Endothelial cell of umbilical vein (primary cell): ENCODE results near the gene PTPRK. TPM values are rescaled to one million over a fixed set of nuclear protein-coding genes. Genes with fewer than 3 reads are reported as not detected.

ENCODE experiments used
- BruUV-seq: library from RNA; stranded (reverse); fragments of 400-500 nt; replicated peaks from 2 replicates; lab custom pipeline; 2021; lab: Mats Ljungman, UMichigan
- CTCF ChIA-PET: fragments of 300-600, 350-600 bp; sonication (Branson Sonifier 250); formaldehyde crosslinking; loops from one replicate; lab custom pipeline; 2021; ENCODE audit warnings: antibody characterized with exemption, inconsistent platforms; lab: Charles Lee
- POLR2A ChIA-PET: fragments of 300-600, 350-600 bp; sonication (Branson Sonifier 250); formaldehyde crosslinking; loops from one replicate; lab custom pipeline; 2021; ENCODE audit warnings: antibody characterized with exemption, inconsistent platforms; lab: Charles Lee
- DNase-seq: peaks from one replicate; pipeline ENCODE4 v3.0.0-alpha.2; 2011; ENCODE audit warnings: low read depth, low spot score
- FAIRE-seq: peaks from 2 replicates; lab custom pipeline; 2011; peaks lifted over from hg19 to GRCh38; lab: Jason Lieb, UNC
- H2AFZ ChIP-seq: 2 replicates; pipeline ENCODE4 v1.6.0; 2012; ENCODE audit warnings: low read depth, low read length, control low read depth, inconsistent platforms
- H3K27ac ChIP-seq: 2 replicates; pipeline ENCODE4 v1.5.1; 2011; ENCODE audit warnings: low read depth, mild to moderate bottlenecking, control low read depth, low read length, moderate library complexity; ENCODE audit not compliant: insufficient read depth
- H3K27me3 ChIP-seq, 2 experiments: 2 replicates each; pipeline versions ENCODE4 v1.6.0 to v1.6.1; 2011; ENCODE audit warnings: low read length in 2 of 2, mixed read lengths in 1 of 2; ENCODE audit not compliant: control insufficient read depth in 2 of 2, insufficient read depth in 2 of 2
- H3K36me3 ChIP-seq, 2 experiments: 2 replicates in 1 of 2; 3 replicates in 1 of 2; pipeline ENCODE4 v1.5.1; 2011; ENCODE audit warnings: low read length in 2 of 2, mild to moderate bottlenecking in 1 of 2, moderate library complexity in 1 of 2; ENCODE audit not compliant: control insufficient read depth in 2 of 2, insufficient read depth in 2 of 2; ENCODE audit errors: extremely low read depth in 1 of 2
- H3K4me1 ChIP-seq: 3 replicates; pipeline ENCODE4 v1.5.1; 2011; ENCODE audit warnings: mild to moderate bottlenecking, low read length; ENCODE audit not compliant: control insufficient read depth, insufficient read depth; ENCODE audit errors: extremely low read depth
- H3K4me2 ChIP-seq: 2 replicates; pipeline ENCODE4 v1.6.1; 2011; ENCODE audit warnings: low read length, control low read depth, mixed read lengths; ENCODE audit not compliant: insufficient read depth
- H3K4me3 ChIP-seq, 3 experiments: fragments of 200-600 bp in 1 of 3; sonication (generic), shearing (Covaris generic) in 1 of 3; replicated peaks in 1 of 3; 2 replicates each; pipeline ENCODE4 v1.5.1; 2011 to 2016; ENCODE audit warnings: control low read depth in 3 of 3, low read length in 3 of 3, mild to moderate bottlenecking in 2 of 3, inconsistent platforms in 1 of 3, low read depth in 1 of 3, moderate library complexity in 1 of 3; ENCODE audit not compliant: insufficient read depth in 1 of 3
- H3K79me2 ChIP-seq: 2 replicates; pipeline ENCODE4 v1.6.0; 2012; ENCODE audit warnings: low read length, inconsistent platforms; ENCODE audit not compliant: control insufficient read depth, insufficient read depth
- H3K9ac ChIP-seq: replicated peaks from 2 replicates; pipeline ENCODE3; 2011; ENCODE audit warnings: low read length, control low read depth; ENCODE audit not compliant: insufficient read depth; ENCODE audit errors: extremely low read depth
- H3K9me1 ChIP-seq: replicated peaks from 3 replicates; pipeline ENCODE4 v1.6.0; 2011; ENCODE audit warnings: mild to moderate bottlenecking, low read length; ENCODE audit not compliant: control insufficient read depth, insufficient read depth; ENCODE audit errors: extremely low read depth
- H3K9me3 ChIP-seq: replicated peaks from 2 replicates; pipeline ENCODE4 v1.5.1; 2012; ENCODE audit warnings: low read length, inconsistent platforms; ENCODE audit not compliant: control insufficient read depth, insufficient read depth
- H4K20me1 ChIP-seq: replicated peaks from 2 replicates; pipeline ENCODE3; 2011; ENCODE audit warnings: mild to moderate bottlenecking, low read length; ENCODE audit not compliant: control insufficient read depth, insufficient read depth; ENCODE audit errors: extremely low read depth
- EZH2 ChIP-seq: IDR thresholded peaks from 2 replicates; pipeline ENCODE4 v1.6.1; 2012; ENCODE audit warnings: borderline replicate concordance, low read depth, mild to moderate bottlenecking, moderate library complexity, low read length, inconsistent platforms; ENCODE audit not compliant: severe bottlenecking
- FOS ChIP-seq: IDR thresholded peaks from 2 replicates; pipeline ENCODE4 v1.6.1; 2011; ENCODE audit warnings: mild to moderate bottlenecking, low read length, moderate library complexity, borderline replicate concordance; ENCODE audit not compliant: insufficient read depth
- GATA2 ChIP-seq: IDR thresholded peaks from 2 replicates; pipeline ENCODE4 v1.7.0; 2011; ENCODE audit warnings: low read depth, mild to moderate bottlenecking, moderate library complexity, mixed read lengths, low read length; ENCODE audit not compliant: insufficient read length, insufficient read depth
- JUN ChIP-seq: IDR thresholded peaks from 2 replicates; pipeline ENCODE4 v1.6.1; 2011; ENCODE audit warnings: borderline replicate concordance, low read depth; ENCODE audit not compliant: insufficient read length, insufficient read depth
- MAX ChIP-seq: IDR thresholded peaks from 2 replicates; pipeline ENCODE4 v1.6.1; 2011; ENCODE audit not compliant: insufficient read depth, insufficient read length
- MYC ChIP-seq: IDR thresholded peaks from one replicate; pipeline ENCODE4 v1.6.1; 2011; ENCODE audit warnings: mild to moderate bottlenecking, low read depth, low read length
- POLR2A ChIP-seq: IDR thresholded peaks from 2 replicates; pipeline ENCODE4 v1.6.1; 2012; ENCODE audit warnings: low read depth, mild to moderate bottlenecking, control low read depth, low read length
- POLR2AphosphoS5 ChIP-seq: IDR thresholded peaks from 2 replicates; pipeline ENCODE4 v1.6.1; 2012; ENCODE audit warnings: low read depth, mild to moderate bottlenecking, control low read depth, low read length, moderate library complexity; ENCODE audit not compliant: insufficient read depth
- dilution Hi-C: fragments of 300-500 bp; cut with MboI; formaldehyde crosslinking; loops from one replicate; pipeline ENCODE4 v1.15.0; 2019; ENCODE audit warnings: low sequenced_read_pairs; ENCODE audit not compliant: extremely low pct_ligation_motif_present
- intact Hi-C: fragments of 100-400 bp; cut with micrococcal nuclease; formaldehyde crosslinking; loops from one replicate; pipeline ENCODE4 v1.10.0; 2022
- polyA plus RNA-seq, 4 experiments: library from polyadenylated mRNA; depleted of rRNA in 3 of 4; stranded (reverse) in 3 of 4; unstranded in 1 of 4; fragments of >200 nt; gene quantifications; 2 replicates each; pipeline versions ENCODE4 v1.2.1 to v1.2.3, GENCODE V29; 2011 to 2012; ENCODE audit warnings: missing spikeins in 1 of 4
- total RNA-seq: library from RNA; stranded (reverse); gene quantifications from 2 replicates; pipeline ENCODE4 v1.2.3, GENCODE V29; 2021
- TF ChIP-seq, protein P1 (sequence below), 2 donors: IDR thresholded peaks; 1 replicate in 1 of 2; 2 replicates in 1 of 2; pipeline ENCODE4 v1.5.1; 2011; ENCODE audit warnings: low read length in 2 of 2, mild to moderate bottlenecking in 2 of 2, moderate library complexity in 2 of 2, control low read depth in 1 of 2, inconsistent platforms in 1 of 2, low read depth in 1 of 2; ENCODE audit not compliant: insufficient read depth in 1 of 2; ENCODE audit errors: extremely low read depth in 1 of 2

Gene PTPRK
- total and polyA plus RNA-seq, 2 donors (not counting 3 experiments of a cell fraction or from before 2014, with no cell fraction given): 15.2 to 74.0 TPM

DNA sequence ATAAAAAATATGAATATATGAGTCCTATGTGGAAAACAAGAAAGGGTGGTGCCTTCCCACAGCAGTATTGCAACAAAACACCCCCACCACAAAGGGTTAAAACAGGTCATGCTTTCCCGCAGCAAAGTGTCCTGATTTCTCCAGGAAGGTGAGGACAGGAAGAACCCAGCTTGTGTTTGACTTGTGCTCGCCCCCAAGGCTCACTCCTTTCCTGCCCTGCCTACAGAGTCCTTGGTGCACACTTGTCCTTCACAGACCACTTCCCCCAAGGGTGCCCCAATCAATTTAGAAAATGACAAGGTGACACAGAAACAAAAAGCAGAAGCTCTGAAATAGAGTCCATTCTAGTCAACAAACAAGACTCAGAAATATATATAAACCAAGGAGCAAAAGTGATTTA, 237.4 kb downstream of the PTPRK start:
- H3K4me2 ChIP-seq: no peak overlapping the region
- FAIRE-seq (no peak), DNase-seq (no peak)
- no peaks in the 10 kb centered on the region for H4K20me1 ChIP-seq
- TF ChIP-seq, protein P1, sequence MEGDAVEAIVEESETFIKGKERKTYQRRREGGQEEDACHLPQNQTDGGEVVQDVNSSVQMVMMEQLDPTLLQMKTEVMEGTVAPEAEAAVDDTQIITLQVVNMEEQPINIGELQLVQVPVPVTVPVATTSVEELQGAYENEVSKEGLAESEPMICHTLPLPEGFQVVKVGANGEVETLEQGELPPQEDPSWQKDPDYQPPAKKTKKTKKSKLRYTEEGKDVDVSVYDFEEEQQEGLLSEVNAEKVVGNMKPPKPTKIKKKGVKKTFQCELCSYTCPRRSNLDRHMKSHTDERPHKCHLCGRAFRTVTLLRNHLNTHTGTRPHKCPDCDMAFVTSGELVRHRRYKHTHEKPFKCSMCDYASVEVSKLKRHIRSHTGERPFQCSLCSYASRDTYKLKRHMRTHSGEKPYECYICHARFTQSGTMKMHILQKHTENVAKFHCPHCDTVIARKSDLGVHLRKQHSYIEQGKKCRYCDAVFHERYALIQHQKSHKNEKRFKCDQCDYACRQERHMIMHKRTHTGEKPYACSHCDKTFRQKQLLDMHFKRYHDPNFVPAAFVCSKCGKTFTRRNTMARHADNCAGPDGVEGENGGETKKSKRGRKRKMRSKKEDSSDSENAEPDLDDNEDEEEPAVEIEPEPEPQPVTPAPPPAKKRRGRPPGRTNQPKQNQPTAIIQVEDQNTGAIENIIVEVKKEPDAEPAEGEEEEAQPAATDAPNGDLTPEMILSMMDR (IDR thresholded peaks at IDR 0.05; ENCODE audit: extremely low read depth in 1 of 2, insufficient read depth in 1 of 2, low read depth in 1 of 2, low read length in 2 of 2): no peak
- TF ChIP-seq POLR2A: no peak
- TF ChIP-seq EZH2: no peak
- no peak for TF ChIP-seq JUN
- TF ChIP-seq POLR2AphosphoS5: no peak
- no peak for TF ChIP-seq FOS
- TF ChIP-seq GATA2: no peak
- no peak for TF ChIP-seq MYC
- TF ChIP-seq MAX: no peak
- intact Hi-C loops (no loop called here), dilution Hi-C loops (no loop called here)
- no peaks in the 10 kb centered on the region for H3K79me2 ChIP-seq
- no peak overlapping the region for H3K4me3 ChIP-seq
- ChIA-PET POLR2A (interaction anchor here (0.6 kb wide), 1 partner anchor 224 kb away, joined by 4 read pairs; no protein-coding TSS in a partner anchor), CTCF (interaction anchor here (1.1 to 1.6 kb wide), 2 partner anchors 12 to 69 kb away, joined by 3 to 4 read pairs; no protein-coding TSS in a partner anchor)
- no TSS peak for BruUV-seq
- no peaks in the 10 kb centered on the region for H3K27me3 ChIP-seq
- H3K9me3 ChIP-seq: no peaks in the 10 kb centered on the region
- H3K4me1 ChIP-seq: no peaks in the 10 kb centered on the region
- no peak overlapping the region for H3K9ac ChIP-seq
- H3K9me1 ChIP-seq: no peaks in the 10 kb centered on the region
- H2AFZ ChIP-seq: no peak overlapping the region
- H3K36me3 ChIP-seq: no peaks in the 10 kb centered on the region
- no peak overlapping the region for H3K27ac ChIP-seq
